CD4-positive, alpha-beta T cell treated with Interleukin-17A for 1 hour (primary cell): Measurements from ENCODE around the gene FSD1.

Experiments used
- DNase-seq: peaks from one replicate; pipeline ENCODE4 v3.0.0-alpha.2; 2020

Gene FSD1

GRCh38 chr19:4320419-4320818, 16.0 kb downstream of the FSD1 start:
- DNase-seq: no peak

GRCh38 chr19:4322942-4323665, 18.7 kb downstream of the FSD1 start:
- no peak for DNase-seq

- DNase-seq: no peak
Observed at GRCh38 chr19:4323692-4324091, 19.3 kb downstream of the FSD1 start.

- DNase-seq: no peak
Observed at GRCh38 chr19:4324228-4324627, 19.8 kb downstream of the FSD1 start.

- no peak for DNase-seq
Observed at GRCh38 chr19:4326215-4326836, 21.9 kb downstream of the FSD1 start.

- DNase-seq: peak; percentile 42
Observed at GRCh38 chr19:4326837-4327251, 22.4 kb downstream of the FSD1 start.

- DNase-seq: peak; percentile 82
Observed at GRCh38 chr19:4327252-4327876, 23.0 kb downstream of the FSD1 start.

GRCh38 chr19:4327877-4328242, 23.5 kb downstream of the FSD1 start:
- DNase-seq: no peak

- DNase-seq: peak; percentile 96
Observed at GRCh38 chr19:4328243-4328990, 24.0 kb downstream of the FSD1 start.

GRCh38 chr19:4328991-4329681, 24.7 kb downstream of the FSD1 start:
- DNase-seq: peak; percentile 46

- no peak for DNase-seq
Observed at GRCh38 chr19:4329858-4330257, 25.5 kb downstream of the FSD1 start.

GRCh38 chr19:4334929-4335570, 30.7 kb downstream of the FSD1 start:
- no peak for DNase-seq

GRCh38 chr19:4337906-4338440, 33.6 kb downstream of the FSD1 start:
- no peak for DNase-seq

GRCh38 chr19:4338441-4339355, 34.3 kb downstream of the FSD1 start, which contains the start of gene STAP2:
TSS of gene STAP2 (minus strand) at chr19:4338827. CDS start at chr19:4338753, 74 bp downstream.
- peak; percentile 16 for DNase-seq

- DNase-seq: no peak
Observed at GRCh38 chr19:4342314-4342614, 37.9 kb downstream of the FSD1 start.

- peak; percentile 99 for DNase-seq
Observed at GRCh38 chr19:4342615-4343369, 38.4 kb downstream of the FSD1 start.

GRCh38 chr19:4343370-4344307, 39.2 kb downstream of the FSD1 start, which contains the start of gene MPND:
TSS of gene MPND (plus strand) at chr19:4343562. CDS start at chr19:4343594, 32 bp downstream.
- DNase-seq: peak; percentile 89

- no peak for DNase-seq
Observed at GRCh38 chr19:4345342-4346019, 41.1 kb downstream of the FSD1 start.
